ENCODE measurements around the gene ATF3.

Gene ATF3

DNA sequence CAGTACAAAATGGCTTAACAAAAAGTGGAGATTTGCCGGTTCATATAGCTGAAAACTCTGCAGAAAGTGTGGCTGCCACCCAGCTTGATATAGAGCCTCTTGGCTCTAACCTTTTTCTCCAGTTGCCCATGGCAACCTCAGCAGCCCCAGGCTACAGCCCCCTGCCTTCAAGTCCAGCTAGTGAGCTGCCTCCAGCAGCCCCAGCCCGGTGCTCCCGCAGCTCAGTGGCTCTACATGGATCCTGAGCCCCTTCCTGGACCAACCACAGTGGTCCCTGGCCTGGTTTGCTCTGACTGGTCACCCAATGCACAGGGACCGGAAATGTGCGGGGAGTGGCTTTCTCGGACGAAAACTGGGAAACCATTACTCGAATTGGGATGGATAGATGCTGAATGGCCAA, 13.3 kb upstream of the ATF3 start:
- Mint-ChIP-seq H3K27ac (no peak overlapping the region), H3K9me3 (no peaks in the 10 kb centered on the region), H3K4me1 (peaks cover 9% of the 10 kb centered on the region), H3K36me3 (peaks cover 2% of the 10 kb centered on the region), H3K4me3 (no peak overlapping the region), H3K27me3 (peaks cover 5% of the 10 kb centered on the region)
- DNase-seq (ENCODE audit: low spot score in 2 of 2) (no peak), ATAC-seq (ENCODE audit: low read depth) (no peak)

DNA sequence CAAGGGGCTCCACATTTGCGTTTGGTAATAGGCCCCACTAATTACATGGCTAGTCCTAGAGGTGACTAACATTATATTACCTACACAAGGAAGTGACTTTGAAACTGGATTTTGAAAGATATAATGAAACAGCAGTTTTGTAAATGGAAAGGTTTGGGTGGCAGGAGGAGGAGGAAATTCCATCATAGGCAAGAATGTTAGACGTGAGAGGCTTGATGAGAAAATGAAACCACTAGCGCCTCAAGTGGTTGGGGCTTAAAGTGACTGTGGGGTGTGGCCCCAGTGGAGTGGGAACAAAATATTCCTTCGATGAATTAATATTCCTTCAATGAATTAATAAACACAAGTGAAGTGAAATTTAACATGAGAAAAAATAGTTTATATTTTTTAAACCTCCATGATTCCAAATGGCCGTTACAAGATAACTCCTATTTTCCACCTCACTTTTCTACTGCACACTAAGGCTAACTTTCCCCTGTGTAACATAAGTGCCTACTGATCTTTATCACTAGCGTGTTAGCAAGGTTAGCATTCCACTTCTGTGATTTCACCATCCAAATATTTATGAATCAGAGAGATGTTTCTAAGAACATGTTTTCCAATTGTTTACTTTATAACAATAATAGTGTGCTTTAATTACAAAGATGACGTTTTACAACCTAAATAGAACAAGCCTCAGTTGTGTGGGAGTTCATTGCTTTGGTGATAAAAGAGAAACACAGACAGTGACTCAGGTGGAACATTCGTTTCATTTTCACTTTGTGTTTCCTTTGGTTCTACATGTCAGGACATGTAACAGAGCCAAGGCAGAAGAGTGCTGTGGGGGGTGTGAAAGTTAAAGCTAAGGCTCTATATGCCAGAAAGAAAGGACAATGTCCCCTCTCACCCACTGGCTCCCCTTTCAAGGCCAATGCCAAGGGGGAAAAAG, 12.5 kb upstream of the ATF3 start:
- Mint-ChIP-seq H3K27me3 (peaks cover 8% of the 10 kb centered on the region), H3K4me3 (peak overlapping the region; percentile 49), H3K27ac (peak overlapping the region; percentile 48), H3K36me3 (peaks cover 2% of the 10 kb centered on the region), H3K4me1 (peaks cover 9% of the 10 kb centered on the region), H3K9me3 (no peaks in the 10 kb centered on the region)
- DNase-seq (ENCODE audit: low spot score in 2 of 2) = peak in 1 of 2 donors; percentile 25
- peak; percentile 94 for ATAC-seq (ENCODE audit: low read depth)

GRCh38 chr1:212596798-212597197, 11.8 kb upstream of the ATF3 start:
- Mint-ChIP-seq H3K9me3 (no peaks in the 10 kb centered on the region), H3K36me3 (peaks cover 2% of the 10 kb centered on the region), H3K27ac (peak overlapping the region; percentile 48), H3K4me3 (no peak overlapping the region), H3K4me1 (peaks cover 9% of the 10 kb centered on the region), H3K27me3 (peaks cover 8% of the 10 kb centered on the region)
- ATAC-seq (ENCODE audit: low read depth) (no peak), DNase-seq (ENCODE audit: low spot score in 2 of 2) (no peak)

DNA sequence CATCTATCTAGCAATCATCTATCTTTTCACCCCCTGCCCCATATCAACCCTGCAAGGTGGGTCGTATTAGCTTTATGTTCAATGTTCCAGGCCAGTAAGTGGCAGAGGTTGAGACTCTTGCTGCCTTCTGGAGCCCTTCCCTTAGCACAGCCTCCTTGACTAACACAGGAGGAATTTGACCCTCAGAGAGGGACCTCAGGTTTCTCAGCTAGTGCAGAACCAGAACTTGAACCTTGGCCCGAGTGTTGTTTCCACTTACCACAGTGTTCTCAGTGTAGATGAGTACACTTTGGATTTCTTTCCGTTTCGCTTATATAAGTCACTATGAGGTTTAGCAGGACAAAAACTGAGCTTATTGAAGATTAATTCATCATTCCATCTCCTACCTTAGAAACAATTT, 11.1 kb upstream of the ATF3 start:
- peaks cover 6% of the 10 kb centered on the region for H3K27me3 Mint-ChIP-seq
- no peaks in the 10 kb centered on the region for H3K36me3 Mint-ChIP-seq
- DNase-seq (ENCODE audit: low spot score in 2 of 2) (no peak), ATAC-seq (ENCODE audit: low read depth) (no peak)
- peak overlapping the region; percentile 76 for H3K27ac Mint-ChIP-seq
- H3K4me1 Mint-ChIP-seq = peaks cover 9% of the 10 kb centered on the region
- no peaks in the 10 kb centered on the region for H3K9me3 Mint-ChIP-seq
- no peak overlapping the region for H3K4me3 Mint-ChIP-seq

GRCh38 chr1:212600071-212600915, 8.3 kb upstream of the ATF3 start:
- ATAC-seq (ENCODE audit: low read depth) = no peak
- peaks cover 13% of the 10 kb centered on the region for H3K27me3 Mint-ChIP-seq
- no peak overlapping the region for H3K4me3 Mint-ChIP-seq

GRCh38 chr1:212600980-212601379, 7.6 kb upstream of the ATF3 start:
- ATAC-seq (ENCODE audit: low read depth) (no peak), DNase-seq (ENCODE audit: low spot score in 2 of 2) (no peak)
- Mint-ChIP-seq H3K9me3 (no peaks in the 10 kb centered on the region), H3K4me3 (no peak overlapping the region), H3K27ac (no peak overlapping the region), H3K4me1 (peaks cover 6% of the 10 kb centered on the region), H3K36me3 (no peaks in the 10 kb centered on the region), H3K27me3 (peaks cover 19% of the 10 kb centered on the region)

More at GRCh38 chr1:212600071-212600915, 8.3 kb upstream of the ATF3 start:
- no peaks in the 10 kb centered on the region for H3K9me3 Mint-ChIP-seq
- no peaks in the 10 kb centered on the region for H3K36me3 Mint-ChIP-seq
- no peak for DNase-seq (ENCODE audit: low spot score in 2 of 2)
- no peak overlapping the region for H3K27ac Mint-ChIP-seq
- peaks cover 9% of the 10 kb centered on the region for H3K4me1 Mint-ChIP-seq

DNA sequence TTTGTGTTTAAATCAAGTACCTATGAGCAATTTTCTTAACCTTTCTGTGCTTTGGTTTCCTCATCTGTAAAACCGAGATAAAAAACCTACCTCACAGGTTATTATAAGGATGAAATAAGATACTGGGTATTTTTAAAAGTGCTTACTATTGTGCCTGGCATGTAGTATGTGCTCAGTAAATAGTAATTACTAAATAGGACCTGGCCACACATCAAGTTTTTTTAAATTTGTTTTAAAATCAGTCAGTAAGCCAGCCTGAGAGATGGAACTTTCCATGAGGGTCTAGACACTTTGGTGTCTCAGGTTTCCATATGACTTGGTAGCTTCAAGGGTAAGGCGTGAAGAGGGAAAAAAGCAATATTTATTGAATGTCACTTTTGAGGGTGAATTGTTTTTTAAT, 7.0 kb upstream of the ATF3 start:
- ATAC-seq (ENCODE audit: low read depth) (no peak), DNase-seq (ENCODE audit: low spot score in 2 of 2) (no peak)
- Mint-ChIP-seq H3K9me3 (no peaks in the 10 kb centered on the region), H3K27ac (no peak overlapping the region), H3K4me1 (peaks cover 1% of the 10 kb centered on the region), H3K4me3 (no peak overlapping the region), H3K36me3 (no peaks in the 10 kb centered on the region), H3K27me3 (peaks cover 21% of the 10 kb centered on the region)

DNA sequence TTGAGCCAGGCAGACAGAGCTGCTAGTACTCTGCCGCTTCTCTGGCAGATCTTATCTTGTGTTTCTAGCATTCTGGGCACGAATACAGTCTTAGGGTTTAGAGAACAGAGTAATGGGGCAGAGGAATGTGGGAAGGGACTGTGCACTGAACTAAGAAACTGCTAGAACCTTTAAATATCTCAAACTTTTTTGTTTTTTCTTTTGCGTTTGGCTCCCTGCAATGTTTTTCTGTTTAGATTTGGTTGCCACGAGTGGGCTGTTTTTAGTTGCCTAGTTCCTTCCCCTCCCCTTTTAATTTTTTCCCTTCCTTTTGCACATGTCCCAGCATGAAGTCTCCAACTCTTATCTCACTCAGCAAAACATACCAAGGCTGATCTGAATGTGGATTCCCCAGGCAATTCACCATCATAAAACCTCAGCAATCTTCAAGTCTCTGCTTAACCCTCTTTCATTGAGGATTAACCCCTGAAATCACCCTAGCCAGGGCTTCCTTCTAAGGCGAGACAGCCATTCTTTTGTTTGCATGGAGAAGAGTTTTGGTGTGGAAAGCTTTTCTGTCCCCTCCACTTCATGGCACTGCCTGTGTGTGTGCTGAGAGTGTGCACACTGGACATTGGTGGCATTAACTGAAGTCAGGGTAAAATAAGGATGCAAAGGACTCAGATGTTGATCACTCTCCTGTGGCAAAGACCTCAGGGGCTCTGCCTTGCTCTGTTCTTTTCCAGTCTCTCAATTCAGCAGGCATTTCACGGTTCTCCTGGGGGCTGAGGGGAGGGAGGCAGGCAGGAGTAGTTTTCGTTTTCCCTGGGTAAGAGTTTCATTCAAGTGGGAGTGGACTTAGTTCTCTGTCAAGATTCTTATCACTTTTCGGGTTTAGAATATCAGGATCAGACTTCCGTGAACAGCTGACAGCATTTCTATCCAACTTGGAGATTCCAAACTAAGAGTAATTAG, 2.8 kb upstream of the ATF3 start:
- no peaks in the 10 kb centered on the region for H3K9me3 Mint-ChIP-seq
- peaks cover 12% of the 10 kb centered on the region for H3K4me1 Mint-ChIP-seq
- ATAC-seq (ENCODE audit: low read depth) (no peak), DNase-seq (ENCODE audit: low spot score in 2 of 2) (no peak)
- H3K27ac Mint-ChIP-seq = no peak overlapping the region
- peaks cover 28% of the 10 kb centered on the region for H3K27me3 Mint-ChIP-seq
- no peaks in the 10 kb centered on the region for H3K36me3 Mint-ChIP-seq
- no peak overlapping the region for H3K4me3 Mint-ChIP-seq

- H3K27ac Mint-ChIP-seq = peak overlapping the region; percentile 76
- no peaks in the 10 kb centered on the region for H3K9me3 Mint-ChIP-seq
- ATAC-seq (ENCODE audit: low read depth) (peak; percentile 43), DNase-seq (ENCODE audit: low spot score in 2 of 2) (peak; percentile 31 to 43)
- H3K36me3 Mint-ChIP-seq = no peaks in the 10 kb centered on the region
- H3K4me3 Mint-ChIP-seq = peak overlapping the region; percentile 97
- peaks cover 12% of the 10 kb centered on the region for H3K4me1 Mint-ChIP-seq
- peaks cover 26% of the 10 kb centered on the region for H3K27me3 Mint-ChIP-seq
These were observed 2.0 kb upstream of the ATF3 start for GRCh38 chr1:212606395-212607205.

GRCh38 chr1:212607206-212607912, 1.2 kb upstream of the ATF3 start:
- peak in 1 of 2 donors; percentile 35 for DNase-seq (ENCODE audit: low spot score in 2 of 2)
- Mint-ChIP-seq H3K36me3 (no peaks in the 10 kb centered on the region), H3K27me3 (peaks cover 26% of the 10 kb centered on the region), H3K4me1 (peaks cover 12% of the 10 kb centered on the region), H3K27ac (peak overlapping the region; percentile 76), H3K9me3 (no peaks in the 10 kb centered on the region), H3K4me3 (peak overlapping the region; percentile 97)
- ATAC-seq (ENCODE audit: low read depth) = no peak

DNA sequence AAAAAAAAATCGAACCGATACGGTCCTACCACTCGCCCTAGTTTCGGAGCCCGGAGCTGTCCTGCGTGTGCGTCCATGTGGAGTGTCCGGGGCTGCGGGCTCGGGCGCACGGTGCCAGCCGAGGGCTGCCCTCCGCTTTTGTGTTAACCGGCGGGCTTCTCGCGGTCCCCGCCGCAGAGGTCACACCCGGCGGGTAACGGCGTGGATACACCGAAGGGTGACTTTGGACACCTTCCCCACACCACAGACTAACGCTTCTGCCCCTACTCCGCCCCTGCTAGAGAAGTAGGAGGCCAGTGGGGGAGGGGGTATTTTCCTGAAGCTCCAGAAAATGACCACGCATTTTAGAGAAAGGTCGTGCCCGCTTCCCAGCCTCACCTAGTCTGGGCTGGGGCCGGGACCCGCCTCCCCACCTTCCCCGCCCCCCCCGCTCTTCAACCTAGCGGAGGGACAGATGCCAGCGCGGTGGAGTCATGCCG, 609 bp upstream of the ATF3 start:
- peak in 1 of 2 donors; percentile 43 for DNase-seq (ENCODE audit: low spot score in 2 of 2)
- Mint-ChIP-seq H3K27me3 (peaks cover 26% of the 10 kb centered on the region), H3K36me3 (no peaks in the 10 kb centered on the region), H3K4me1 (peaks cover 12% of the 10 kb centered on the region), H3K4me3 (peak overlapping the region; percentile 97), H3K9me3 (no peaks in the 10 kb centered on the region), H3K27ac (peak overlapping the region; percentile 76)
- peak; percentile 1 for ATAC-seq (ENCODE audit: low read depth)

- no peaks in the 10 kb centered on the region for H3K36me3 Mint-ChIP-seq
- peak overlapping the region; percentile 97 for H3K4me3 Mint-ChIP-seq
- H3K27me3 Mint-ChIP-seq = peaks cover 26% of the 10 kb centered on the region
- no peaks in the 10 kb centered on the region for H3K9me3 Mint-ChIP-seq
- ATAC-seq (ENCODE audit: low read depth) (peak; percentile 28), DNase-seq (ENCODE audit: low spot score in 2 of 2) (peak; percentile 38 to 52)
- peak overlapping the region; percentile 83 for H3K27ac Mint-ChIP-seq
- H3K4me1 Mint-ChIP-seq = peaks cover 12% of the 10 kb centered on the region
These were observed 569 bp downstream of the ATF3 start for GRCh38 chr1:212608959-212609700.
